A549 (cell line): ENCODE results near the gene TMEM63C.

Experiments used
- CEBPB ChIP-seq, 2 experiments: fragments of >200 bp in 1 of 2; sonication (Bioruptor Twin) in 1 of 2; formaldehyde crosslinking in 1 of 2; IDR thresholded peaks; 2 replicates each; pipeline ENCODE4 v1.6.1; 2012 to 2016
- CTCF ChIP-seq: fragments of >200 bp; sonication (Bioruptor Twin); formaldehyde crosslinking; IDR thresholded peaks from 3 replicates; pipeline ENCODE4 v1.5.1; 2016
- MAFK ChIP-seq: fragments of 450-650 bp; IDR thresholded peaks from 2 replicates; pipeline ENCODE4 v1.6.1; 2014; ENCODE audit not compliant: partially characterized antibody
- MAX ChIP-seq: IDR thresholded peaks from 2 replicates; pipeline ENCODE4 v1.6.1; 2012
- MYC ChIP-seq: IDR thresholded peaks from 2 replicates; pipeline ENCODE4 v1.6.1; 2012; ENCODE audit warnings: mild to moderate bottlenecking, inconsistent platforms, low read length, improper control_type of control experiment, borderline replicate concordance
- POLR2A ChIP-seq: IDR thresholded peaks from 2 replicates; pipeline ENCODE4 v1.6.1; 2012; ENCODE audit warnings: mild to moderate bottlenecking, low read length
- RNF2 ChIP-seq: fragments of 200-600 bp; sonication (generic); IDR thresholded peaks from 2 replicates; pipeline ENCODE4 v1.6.1; 2016; ENCODE audit warnings: low read depth, mild to moderate bottlenecking, antibody characterized with exemption, moderate library complexity, borderline replicate concordance
- ZFP36 ChIP-seq: fragments of 450-650 bp; IDR thresholded peaks from 2 replicates; pipeline ENCODE4 v1.6.1; 2014; ENCODE audit warnings: borderline replicate concordance; ENCODE audit not compliant: partially characterized antibody

GRCh38 chr14:77154421-77154820 is 27.2 kb upstream of the TMEM63C start:
- TF ChIP-seq CTCF: no peak
- no peak for TF ChIP-seq POLR2A
- TF ChIP-seq ZFP36: no peak
- no peak for TF ChIP-seq RNF2
- TF ChIP-seq MYC: no peak
- no peak for TF ChIP-seq MAX
- TF ChIP-seq CEBPB (IDR thresholded peaks at IDR 0.05): no peak
- no peak for TF ChIP-seq MAFK
